HepG2 (cell line): ENCODE measurements around the gene RAET1E.

Experiments
- E2F1 ChIP-seq: sonication (generic); formaldehyde crosslinking; IDR thresholded peaks from 2 replicates; pipeline ENCODE4 v1.5.0; 2020; ENCODE audit warnings: missing genetic modification reagents
- EP300 ChIP-seq, 3 experiments: sonication (generic) in 1 of 3; formaldehyde crosslinking in 1 of 3; IDR thresholded peaks; 2 replicates each; pipeline versions ENCODE4 v1.5.1 to v1.6.1; 2011 to 2020; ENCODE audit warnings: low read depth in 2 of 3, low read length in 2 of 3, borderline replicate concordance in 1 of 3, improper control_type of control experiment in 1 of 3, mild to moderate bottlenecking in 1 of 3, missing genetic modification reagents in 1 of 3, moderate library complexity in 1 of 3
- EZH2 ChIP-seq: conservative IDR thresholded peaks from 2 replicates; pipeline ENCODE4 v1.6.1; 2012; ENCODE audit warnings: mild to moderate bottlenecking, low read depth, low read length, moderate library complexity
- GTF2F1 ChIP-seq: fragments of 150-350 bp; IDR thresholded peaks from 2 replicates; pipeline ENCODE4 v1.6.1; 2014; ENCODE audit warnings: low read length
- MEIS2 ChIP-seq: sonication (generic); formaldehyde crosslinking; IDR thresholded peaks from 2 replicates; pipeline ENCODE4 v1.9.0; 2021; ENCODE audit warnings: mild to moderate bottlenecking, missing genetic modification reagents
- MXI1 ChIP-seq: IDR thresholded peaks from 3 replicates; pipeline ENCODE4 v1.6.1; 2012; ENCODE audit warnings: low read depth, low read length, inconsistent platforms, borderline replicate concordance
- POLR2A ChIP-seq, 2 experiments: IDR thresholded peaks; 2 replicates each; pipeline ENCODE4 v1.6.1; 2011; ENCODE audit warnings: low read depth in 2 of 2, low read length in 2 of 2, mild to moderate bottlenecking in 1 of 2, moderate library complexity in 1 of 2; ENCODE audit not compliant: insufficient read depth in 1 of 2
- POLR2AphosphoS5 ChIP-seq: IDR thresholded peaks from 2 replicates; pipeline ENCODE4 v1.6.1; 2012; ENCODE audit warnings: low read depth, low read length
- RAD51 ChIP-seq: fragments of 450-650 bp; IDR thresholded peaks from 2 replicates; pipeline ENCODE4 v1.6.1; 2016; ENCODE audit warnings: borderline replicate concordance
- ZNF10 ChIP-seq: sonication (generic); formaldehyde crosslinking; IDR thresholded peaks from 2 replicates; pipeline ENCODE4 v1.4.0; 2020; ENCODE audit warnings: mild to moderate bottlenecking, low read depth, missing genetic modification reagents, borderline replicate concordance
- TF ChIP-seq, protein P1 (sequence below): sonication (generic); formaldehyde crosslinking; IDR thresholded peaks from 2 replicates; pipeline ENCODE4 v1.4.0; 2020; ENCODE audit warnings: mild to moderate bottlenecking, missing genetic modification reagents

- TF ChIP-seq EP300 (IDR thresholded peaks at IDR 0.05; ENCODE audit: low read depth in 2 of 2, low read length in 2 of 2) (no peak), EP300 (CRISPR knock-in tag; IDR thresholded peaks at IDR 0.05; ENCODE audit: borderline replicate concordance) (no peak), EZH2 (no peak), RAD51 (no peak), POLR2AphosphoS5 (no peak), MXI1 (no peak), MEIS2 (CRISPR knock-in tag) (no peak), E2F1 (CRISPR knock-in tag) (no peak), GTF2F1 (no peak), ZNF10 (CRISPR knock-in tag) (no peak), POLR2A (IDR thresholded peaks at IDR 0.05; ENCODE audit: insufficient read depth in 1 of 2, low read depth in 2 of 2, low read length in 2 of 2) (no peak)
- TF ChIP-seq, protein P1, sequence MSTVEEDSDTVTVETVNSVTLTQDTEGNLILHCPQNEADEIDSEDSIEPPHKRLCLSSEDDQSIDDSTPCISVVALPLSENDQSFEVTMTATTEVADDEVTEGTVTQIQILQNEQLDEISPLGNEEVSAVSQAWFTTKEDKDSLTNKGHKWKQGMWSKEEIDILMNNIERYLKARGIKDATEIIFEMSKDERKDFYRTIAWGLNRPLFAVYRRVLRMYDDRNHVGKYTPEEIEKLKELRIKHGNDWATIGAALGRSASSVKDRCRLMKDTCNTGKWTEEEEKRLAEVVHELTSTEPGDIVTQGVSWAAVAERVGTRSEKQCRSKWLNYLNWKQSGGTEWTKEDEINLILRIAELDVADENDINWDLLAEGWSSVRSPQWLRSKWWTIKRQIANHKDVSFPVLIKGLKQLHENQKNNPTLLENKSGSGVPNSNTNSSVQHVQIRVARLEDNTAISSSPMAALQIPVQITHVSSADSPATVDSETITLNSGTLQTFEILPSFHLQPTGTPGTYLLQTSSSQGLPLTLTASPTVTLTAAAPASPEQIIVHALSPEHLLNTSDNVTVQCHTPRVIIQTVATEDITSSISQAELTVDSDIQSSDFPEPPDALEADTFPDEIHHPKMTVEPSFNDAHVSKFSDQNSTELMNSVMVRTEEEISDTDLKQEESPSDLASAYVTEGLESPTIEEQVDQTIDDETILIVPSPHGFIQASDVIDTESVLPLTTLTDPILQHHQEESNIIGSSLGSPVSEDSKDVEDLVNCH (CRISPR knock-in tag) = no peak
These were observed 38.8 kb upstream of the RAET1E start for GRCh38 chr6:149936743-149937142.
